ENCODE measurements around the gene CDC42BPB.

Gene CDC42BPB

DNA sequence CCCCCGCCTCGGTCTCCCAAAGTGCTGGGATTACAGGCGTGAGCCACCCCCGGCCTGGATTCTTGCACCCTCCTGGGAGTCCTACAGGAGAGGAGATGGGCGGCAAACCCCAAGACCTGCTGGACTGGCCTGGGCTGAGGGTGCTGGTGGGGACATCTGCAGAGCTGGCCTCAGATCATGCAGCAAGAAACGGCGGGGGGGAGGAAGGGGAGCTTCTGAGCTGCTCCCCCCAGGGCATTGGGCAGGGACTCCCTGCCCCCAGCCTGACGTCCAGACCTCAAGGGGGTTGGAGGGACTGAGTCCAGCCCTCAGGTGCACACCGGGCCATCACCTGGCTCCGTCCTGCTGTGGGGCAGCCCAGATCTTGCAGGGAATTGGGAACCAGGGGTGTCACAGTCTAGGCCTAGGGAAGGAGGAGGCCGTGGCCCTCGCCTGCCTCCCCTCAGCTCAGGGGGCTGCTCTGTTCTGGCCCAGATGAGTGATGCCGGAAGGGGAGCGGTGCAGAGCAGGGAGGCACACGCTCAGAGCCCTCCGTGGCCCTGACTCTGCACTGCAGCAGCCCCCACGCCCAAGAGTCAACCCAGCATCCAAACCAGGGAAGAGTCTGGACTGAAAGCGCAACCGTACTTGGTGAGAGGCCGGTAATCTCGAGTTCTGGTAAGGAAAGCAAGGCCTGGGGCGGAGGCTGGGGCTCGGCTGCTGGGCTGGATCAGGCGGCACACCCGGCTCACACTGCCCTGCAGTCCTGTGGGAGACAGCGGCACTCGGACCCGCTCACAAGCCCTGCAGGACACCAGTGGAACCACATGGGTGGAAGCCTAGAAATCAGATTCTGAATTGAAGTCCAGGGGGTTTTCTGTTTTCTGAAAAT, 143.8 kb downstream of the CDC42BPB start:
- H3K4me3 ChIP-seq (ENCODE audit: low read depth, low read length), result no peak overlapping the region
- TF ChIP-seq, protein P1, sequence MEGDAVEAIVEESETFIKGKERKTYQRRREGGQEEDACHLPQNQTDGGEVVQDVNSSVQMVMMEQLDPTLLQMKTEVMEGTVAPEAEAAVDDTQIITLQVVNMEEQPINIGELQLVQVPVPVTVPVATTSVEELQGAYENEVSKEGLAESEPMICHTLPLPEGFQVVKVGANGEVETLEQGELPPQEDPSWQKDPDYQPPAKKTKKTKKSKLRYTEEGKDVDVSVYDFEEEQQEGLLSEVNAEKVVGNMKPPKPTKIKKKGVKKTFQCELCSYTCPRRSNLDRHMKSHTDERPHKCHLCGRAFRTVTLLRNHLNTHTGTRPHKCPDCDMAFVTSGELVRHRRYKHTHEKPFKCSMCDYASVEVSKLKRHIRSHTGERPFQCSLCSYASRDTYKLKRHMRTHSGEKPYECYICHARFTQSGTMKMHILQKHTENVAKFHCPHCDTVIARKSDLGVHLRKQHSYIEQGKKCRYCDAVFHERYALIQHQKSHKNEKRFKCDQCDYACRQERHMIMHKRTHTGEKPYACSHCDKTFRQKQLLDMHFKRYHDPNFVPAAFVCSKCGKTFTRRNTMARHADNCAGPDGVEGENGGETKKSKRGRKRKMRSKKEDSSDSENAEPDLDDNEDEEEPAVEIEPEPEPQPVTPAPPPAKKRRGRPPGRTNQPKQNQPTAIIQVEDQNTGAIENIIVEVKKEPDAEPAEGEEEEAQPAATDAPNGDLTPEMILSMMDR (IDR thresholded peaks at IDR 0.05; ENCODE audit: low read depth, low read length, missing control alignments), result peak; percentile 20
- no peak for DNase-seq (ENCODE audit: low read depth)

DNA sequence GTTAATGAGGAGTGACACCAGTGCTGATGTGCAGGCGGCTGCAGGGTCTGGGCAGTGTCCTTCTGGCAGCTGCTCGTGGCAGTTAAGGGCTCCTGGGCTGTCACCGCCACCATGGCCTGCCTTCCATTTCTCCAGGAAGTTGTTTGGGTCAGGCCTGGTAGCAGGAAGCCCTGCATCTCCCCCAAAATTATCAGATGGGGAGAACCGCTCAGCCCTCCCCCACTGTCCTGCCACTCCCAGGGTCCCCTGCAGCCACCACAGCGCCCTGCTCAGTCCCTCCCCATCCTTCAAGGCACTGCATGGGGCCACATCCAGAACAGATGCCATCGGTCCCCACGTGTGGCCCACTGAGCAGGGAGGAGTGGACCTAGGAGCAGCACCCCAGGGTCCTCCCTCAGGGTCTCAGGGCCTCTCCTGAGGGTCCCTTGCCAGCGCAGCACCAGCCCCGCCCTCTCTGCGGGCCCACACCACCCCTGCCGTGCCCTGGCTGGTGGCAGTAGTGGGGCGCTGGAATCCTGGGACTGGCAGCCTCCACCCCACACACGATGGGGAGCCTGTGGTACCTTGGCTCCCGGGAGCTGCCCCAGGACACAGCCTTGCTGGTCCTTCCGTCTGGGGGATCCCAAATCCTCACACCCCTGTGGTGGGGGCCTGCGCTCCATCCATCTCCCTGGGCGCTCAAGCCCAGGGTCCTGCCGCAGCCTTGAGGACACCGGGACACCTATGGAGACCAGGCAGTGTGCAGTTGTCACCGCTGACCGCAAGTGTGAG, 145.2 kb downstream of the CDC42BPB start:
- DNase-seq (ENCODE audit: low read depth), result no peak
- TF ChIP-seq, protein P1 (IDR thresholded peaks at IDR 0.05; ENCODE audit: low read depth, low read length, missing control alignments), result no peak
- H3K4me3 ChIP-seq (ENCODE audit: low read depth, low read length), result no peak overlapping the region

DNA sequence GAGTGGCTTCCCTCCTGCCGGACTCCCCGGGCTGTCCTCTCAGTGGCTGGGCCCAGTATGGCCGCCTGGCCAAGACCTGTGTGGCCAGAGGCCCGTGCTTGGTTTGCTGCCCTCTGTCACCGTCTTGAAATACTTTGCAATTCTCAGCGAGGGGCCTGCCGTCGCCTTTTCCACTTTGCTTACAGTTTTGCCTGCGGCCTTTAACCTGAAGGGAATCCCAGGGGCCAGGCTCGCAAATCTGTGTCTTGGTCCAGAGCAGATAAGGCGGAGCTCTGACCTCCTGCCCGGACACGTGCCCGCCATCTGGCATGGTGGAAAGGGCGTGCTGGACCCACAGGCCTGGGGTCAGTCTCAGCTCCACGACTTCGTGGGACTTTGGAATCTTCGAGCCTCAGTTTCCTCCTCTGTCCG, 145.8 kb downstream of the CDC42BPB start:
- TF ChIP-seq, protein P1 (IDR thresholded peaks at IDR 0.05; ENCODE audit: low read depth, low read length, missing control alignments), result no peak
- H3K4me3 ChIP-seq (ENCODE audit: low read depth, low read length), result no peak overlapping the region
- no peak for DNase-seq (ENCODE audit: low read depth)

DNA sequence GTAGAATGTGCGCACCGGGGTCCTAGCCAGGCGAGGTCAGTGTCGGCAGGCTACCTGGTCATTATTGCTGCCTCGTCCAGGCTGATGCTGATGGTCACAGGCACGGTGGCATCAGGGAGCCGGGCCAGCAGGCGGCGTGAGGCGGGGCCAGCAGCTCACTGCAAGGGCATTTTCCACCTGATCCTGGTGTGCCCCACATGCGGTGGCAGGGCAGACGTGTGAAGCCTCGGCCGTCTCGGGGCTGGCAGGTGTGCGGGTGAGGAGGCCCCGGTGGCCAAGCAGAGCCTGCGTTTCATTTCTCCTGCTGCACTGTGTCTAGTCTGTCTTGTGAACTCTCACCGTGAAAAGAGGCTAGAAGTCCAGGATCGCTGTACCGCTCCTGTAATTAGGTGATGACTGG, 146.9 kb downstream of the CDC42BPB start:
- TF ChIP-seq, protein P1 (IDR thresholded peaks at IDR 0.05; ENCODE audit: low read depth, low read length, missing control alignments), result no peak
- no peak overlapping the region for H3K4me3 ChIP-seq (ENCODE audit: low read depth, low read length)
- no peak for DNase-seq (ENCODE audit: low read depth)

DNA sequence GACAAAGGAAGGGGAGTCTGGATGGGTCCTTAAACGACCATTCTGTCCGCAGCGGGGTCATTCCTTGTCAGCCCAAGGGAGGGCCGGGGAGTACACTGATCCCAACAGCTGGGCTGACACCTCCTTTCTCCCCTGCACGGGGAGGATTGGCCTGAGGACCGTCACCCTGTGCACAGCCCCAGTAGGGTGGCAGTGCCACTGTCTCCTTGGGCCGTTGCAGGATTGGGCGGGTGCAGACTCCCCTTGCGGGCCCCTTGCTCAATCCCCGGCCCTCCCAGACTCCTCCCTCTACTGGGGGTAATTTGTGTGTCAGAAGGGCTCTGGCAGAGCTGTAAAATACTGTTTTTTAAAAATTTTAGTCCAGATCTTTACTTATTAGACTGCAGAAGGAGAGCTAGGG, 147.4 kb downstream of the CDC42BPB start:
- no peak for DNase-seq (ENCODE audit: low read depth)
- H3K4me3 ChIP-seq (ENCODE audit: low read depth, low read length), result no peak overlapping the region
- TF ChIP-seq, protein P1 (IDR thresholded peaks at IDR 0.05; ENCODE audit: low read depth, low read length, missing control alignments), result no peak

DNA sequence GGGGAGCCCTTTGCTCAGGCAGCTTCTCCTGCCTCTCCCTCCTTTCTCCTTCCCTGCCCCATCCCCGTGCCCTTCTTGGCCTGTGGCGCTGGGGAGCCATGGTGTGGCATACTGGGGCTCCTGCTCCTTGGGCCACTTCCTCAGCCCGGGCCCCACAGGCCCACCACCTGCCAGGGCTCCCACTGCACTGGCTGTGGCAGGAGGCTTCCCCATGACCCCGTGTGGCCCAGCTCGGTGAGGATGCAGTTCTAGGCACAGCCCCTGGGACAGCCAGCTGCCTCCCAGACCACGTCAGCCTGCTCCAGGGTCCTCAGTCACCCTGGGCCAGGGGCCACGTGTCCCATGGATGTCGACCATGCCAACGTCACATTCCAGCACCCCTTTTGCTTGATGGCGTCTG, 147.9 kb downstream of the CDC42BPB start:
- H3K4me3 ChIP-seq (ENCODE audit: low read depth, low read length), result no peak overlapping the region
- no peak for DNase-seq (ENCODE audit: low read depth)
- TF ChIP-seq, protein P1 (IDR thresholded peaks at IDR 0.05; ENCODE audit: low read depth, low read length, missing control alignments), result no peak
